SK-N-SH treated with all-trans-retinoic acid at 6 μM for 48 hours (cell line): ENCODE measurements around the gene RARS2.

Experiments used
- ISL1 ChIP-seq: fragments of 250-450 bp; sonication (Bioruptor Pico); IDR thresholded peaks from 2 replicates; pipeline ENCODE4 v2.1.2; 2022; ENCODE audit warnings: mild to moderate bottlenecking, moderate library complexity
- RARB ChIP-seq: fragments of 250-450 bp; sonication (Bioruptor Pico); IDR thresholded peaks from 2 replicates; pipeline ENCODE4 v1.8.0; 2021; ENCODE audit warnings: mild to moderate bottlenecking, moderate library complexity
- ZFP30 ChIP-seq: fragments of 450-650 bp; formaldehyde crosslinking; IDR thresholded peaks from 2 replicates; pipeline ENCODE4 v1.5.0; 2022; ENCODE audit warnings: mild to moderate bottlenecking, moderate library complexity
- TF ChIP-seq, protein P1 (sequence below): fragments of 250-450 bp; sonication (Bioruptor Pico); IDR thresholded peaks from 2 replicates; pipeline ENCODE4 v1.5.1; 2020; ENCODE audit warnings: low read depth, mild to moderate bottlenecking, moderate library complexity
- TF ChIP-seq, protein P2 (sequence below): fragments of 250-450 bp; sonication (Bioruptor Pico); IDR thresholded peaks from 2 replicates; pipeline ENCODE4 v1.5.0; 2020; ENCODE audit warnings: mild to moderate bottlenecking, moderate library complexity
- TF ChIP-seq, protein P3 (sequence below): fragments of 250-450 bp; sonication (Bioruptor Pico); IDR thresholded peaks from 2 replicates; pipeline ENCODE4 v1.8.0; 2020; ENCODE audit warnings: mild to moderate bottlenecking, moderate library complexity, borderline replicate concordance

DNA sequence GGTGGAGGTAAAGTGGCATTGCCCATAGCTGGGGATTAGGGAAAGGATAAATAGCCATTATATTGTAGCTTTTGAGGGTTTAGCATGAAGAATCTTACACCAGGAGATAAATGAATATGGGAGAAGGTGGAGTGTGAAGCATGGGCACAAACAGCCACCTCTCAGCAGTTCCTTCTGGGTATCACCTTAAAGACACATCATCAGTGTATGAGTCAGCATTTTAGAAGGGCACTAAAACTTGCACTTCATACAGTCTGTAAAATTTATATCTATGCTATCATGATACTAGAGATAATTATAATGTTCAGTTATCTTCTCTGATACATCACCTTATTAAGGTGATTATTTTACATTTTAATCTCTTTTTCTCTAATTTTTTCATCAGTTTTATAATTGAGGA, 91.7 kb downstream of the RARS2 start:
- TF ChIP-seq, protein P1, sequence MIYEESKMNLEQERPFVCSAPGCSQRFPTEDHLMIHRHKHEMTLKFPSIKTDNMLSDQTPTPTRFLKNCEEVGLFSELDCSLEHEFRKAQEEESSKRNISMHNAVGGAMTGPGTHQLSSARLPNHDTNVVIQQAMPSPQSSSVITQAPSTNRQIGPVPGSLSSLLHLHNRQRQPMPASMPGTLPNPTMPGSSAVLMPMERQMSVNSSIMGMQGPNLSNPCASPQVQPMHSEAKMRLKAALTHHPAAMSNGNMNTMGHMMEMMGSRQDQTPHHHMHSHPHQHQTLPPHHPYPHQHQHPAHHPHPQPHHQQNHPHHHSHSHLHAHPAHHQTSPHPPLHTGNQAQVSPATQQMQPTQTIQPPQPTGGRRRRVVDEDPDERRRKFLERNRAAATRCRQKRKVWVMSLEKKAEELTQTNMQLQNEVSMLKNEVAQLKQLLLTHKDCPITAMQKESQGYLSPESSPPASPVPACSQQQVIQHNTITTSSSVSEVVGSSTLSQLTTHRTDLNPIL (CRISPR knock-in tag): no peak
- TF ChIP-seq ISL1 (CRISPR knock-in tag) (no peak), ZFP30 (CRISPR knock-in tag) (no peak), RARB (CRISPR knock-in tag) (no peak)
- TF ChIP-seq, protein P2, sequence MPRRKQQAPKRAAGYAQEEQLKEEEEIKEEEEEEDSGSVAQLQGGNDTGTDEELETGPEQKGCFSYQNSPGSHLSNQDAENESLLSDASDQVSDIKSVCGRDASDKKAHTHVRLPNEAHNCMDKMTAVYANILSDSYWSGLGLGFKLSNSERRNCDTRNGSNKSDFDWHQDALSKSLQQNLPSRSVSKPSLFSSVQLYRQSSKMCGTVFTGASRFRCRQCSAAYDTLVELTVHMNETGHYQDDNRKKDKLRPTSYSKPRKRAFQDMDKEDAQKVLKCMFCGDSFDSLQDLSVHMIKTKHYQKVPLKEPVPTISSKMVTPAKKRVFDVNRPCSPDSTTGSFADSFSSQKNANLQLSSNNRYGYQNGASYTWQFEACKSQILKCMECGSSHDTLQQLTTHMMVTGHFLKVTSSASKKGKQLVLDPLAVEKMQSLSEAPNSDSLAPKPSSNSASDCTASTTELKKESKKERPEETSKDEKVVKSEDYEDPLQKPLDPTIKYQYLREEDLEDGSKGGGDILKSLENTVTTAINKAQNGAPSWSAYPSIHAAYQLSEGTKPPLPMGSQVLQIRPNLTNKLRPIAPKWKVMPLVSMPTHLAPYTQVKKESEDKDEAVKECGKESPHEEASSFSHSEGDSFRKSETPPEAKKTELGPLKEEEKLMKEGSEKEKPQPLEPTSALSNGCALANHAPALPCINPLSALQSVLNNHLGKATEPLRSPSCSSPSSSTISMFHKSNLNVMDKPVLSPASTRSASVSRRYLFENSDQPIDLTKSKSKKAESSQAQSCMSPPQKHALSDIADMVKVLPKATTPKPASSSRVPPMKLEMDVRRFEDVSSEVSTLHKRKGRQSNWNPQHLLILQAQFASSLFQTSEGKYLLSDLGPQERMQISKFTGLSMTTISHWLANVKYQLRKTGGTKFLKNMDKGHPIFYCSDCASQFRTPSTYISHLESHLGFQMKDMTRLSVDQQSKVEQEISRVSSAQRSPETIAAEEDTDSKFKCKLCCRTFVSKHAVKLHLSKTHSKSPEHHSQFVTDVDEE (CRISPR knock-in tag): no peak
- TF ChIP-seq, protein P3, sequence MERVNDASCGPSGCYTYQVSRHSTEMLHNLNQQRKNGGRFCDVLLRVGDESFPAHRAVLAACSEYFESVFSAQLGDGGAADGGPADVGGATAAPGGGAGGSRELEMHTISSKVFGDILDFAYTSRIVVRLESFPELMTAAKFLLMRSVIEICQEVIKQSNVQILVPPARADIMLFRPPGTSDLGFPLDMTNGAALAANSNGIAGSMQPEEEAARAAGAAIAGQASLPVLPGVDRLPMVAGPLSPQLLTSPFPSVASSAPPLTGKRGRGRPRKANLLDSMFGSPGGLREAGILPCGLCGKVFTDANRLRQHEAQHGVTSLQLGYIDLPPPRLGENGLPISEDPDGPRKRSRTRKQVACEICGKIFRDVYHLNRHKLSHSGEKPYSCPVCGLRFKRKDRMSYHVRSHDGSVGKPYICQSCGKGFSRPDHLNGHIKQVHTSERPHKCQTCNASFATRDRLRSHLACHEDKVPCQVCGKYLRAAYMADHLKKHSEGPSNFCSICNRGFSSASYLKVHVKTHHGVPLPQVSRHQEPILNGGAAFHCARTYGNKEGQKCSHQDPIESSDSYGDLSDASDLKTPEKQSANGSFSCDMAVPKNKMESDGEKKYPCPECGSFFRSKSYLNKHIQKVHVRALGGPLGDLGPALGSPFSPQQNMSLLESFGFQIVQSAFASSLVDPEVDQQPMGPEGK (CRISPR knock-in tag): no peak
